ENCODE data around the gene BMP2.

DNA sequence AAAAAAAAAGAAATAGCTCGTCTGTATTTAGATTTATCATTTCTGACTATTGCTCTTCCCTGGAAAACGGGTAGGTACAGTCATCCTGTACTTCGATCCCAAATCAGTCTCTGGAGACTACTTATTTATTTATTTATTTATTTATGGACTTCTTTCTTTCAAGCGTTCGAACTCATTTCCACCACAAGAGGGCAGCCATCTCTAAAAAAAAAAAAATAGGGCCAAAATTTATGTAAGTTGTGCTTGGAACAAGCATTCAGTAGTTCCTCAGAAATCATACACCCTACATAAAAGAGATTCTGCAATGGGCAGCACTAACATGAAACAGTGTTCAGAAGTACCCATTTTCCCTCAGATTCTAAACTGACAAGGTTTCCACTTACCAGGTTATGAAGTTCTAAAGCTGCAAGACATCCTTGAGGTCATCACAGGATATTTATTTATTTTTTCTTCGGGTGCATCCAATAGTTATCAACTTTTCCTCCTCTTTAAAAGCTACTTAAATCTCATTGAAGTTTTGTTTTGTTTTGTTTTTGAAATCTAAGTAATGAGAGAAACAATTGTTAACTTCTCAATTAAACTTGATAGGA is 1.9 kb upstream of the BMP2 start:
- TF ChIP-seq EZH2 (IDR thresholded peaks at IDR 0.05; ENCODE audit: borderline replicate concordance, low read length) = no peak
- TF ChIP-seq, protein P1, sequence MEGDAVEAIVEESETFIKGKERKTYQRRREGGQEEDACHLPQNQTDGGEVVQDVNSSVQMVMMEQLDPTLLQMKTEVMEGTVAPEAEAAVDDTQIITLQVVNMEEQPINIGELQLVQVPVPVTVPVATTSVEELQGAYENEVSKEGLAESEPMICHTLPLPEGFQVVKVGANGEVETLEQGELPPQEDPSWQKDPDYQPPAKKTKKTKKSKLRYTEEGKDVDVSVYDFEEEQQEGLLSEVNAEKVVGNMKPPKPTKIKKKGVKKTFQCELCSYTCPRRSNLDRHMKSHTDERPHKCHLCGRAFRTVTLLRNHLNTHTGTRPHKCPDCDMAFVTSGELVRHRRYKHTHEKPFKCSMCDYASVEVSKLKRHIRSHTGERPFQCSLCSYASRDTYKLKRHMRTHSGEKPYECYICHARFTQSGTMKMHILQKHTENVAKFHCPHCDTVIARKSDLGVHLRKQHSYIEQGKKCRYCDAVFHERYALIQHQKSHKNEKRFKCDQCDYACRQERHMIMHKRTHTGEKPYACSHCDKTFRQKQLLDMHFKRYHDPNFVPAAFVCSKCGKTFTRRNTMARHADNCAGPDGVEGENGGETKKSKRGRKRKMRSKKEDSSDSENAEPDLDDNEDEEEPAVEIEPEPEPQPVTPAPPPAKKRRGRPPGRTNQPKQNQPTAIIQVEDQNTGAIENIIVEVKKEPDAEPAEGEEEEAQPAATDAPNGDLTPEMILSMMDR (IDR thresholded peaks at IDR 0.05; ENCODE audit: low read length) = peak; percentile 50

Data from OCI-LY1 (cell line).